HL-60/S4 treated with retinoic acid at 250 ng/mL for 4 days and 3 days (cell line): ENCODE data around the gene RPL13A.

Experiments
- in situ Hi-C: fragments of 300-500 bp; cut with MboI; formaldehyde crosslinking; loops from 2 replicates; pipeline ENCODE4 v1.7.0; 2022; ENCODE audit warnings: low sequenced_read_pairs

Gene RPL13A

GRCh38 chr19:49499030-49499670 is 11.7 kb downstream of the RPL13A start:
- in situ Hi-C loops = no loop called here

DNA sequence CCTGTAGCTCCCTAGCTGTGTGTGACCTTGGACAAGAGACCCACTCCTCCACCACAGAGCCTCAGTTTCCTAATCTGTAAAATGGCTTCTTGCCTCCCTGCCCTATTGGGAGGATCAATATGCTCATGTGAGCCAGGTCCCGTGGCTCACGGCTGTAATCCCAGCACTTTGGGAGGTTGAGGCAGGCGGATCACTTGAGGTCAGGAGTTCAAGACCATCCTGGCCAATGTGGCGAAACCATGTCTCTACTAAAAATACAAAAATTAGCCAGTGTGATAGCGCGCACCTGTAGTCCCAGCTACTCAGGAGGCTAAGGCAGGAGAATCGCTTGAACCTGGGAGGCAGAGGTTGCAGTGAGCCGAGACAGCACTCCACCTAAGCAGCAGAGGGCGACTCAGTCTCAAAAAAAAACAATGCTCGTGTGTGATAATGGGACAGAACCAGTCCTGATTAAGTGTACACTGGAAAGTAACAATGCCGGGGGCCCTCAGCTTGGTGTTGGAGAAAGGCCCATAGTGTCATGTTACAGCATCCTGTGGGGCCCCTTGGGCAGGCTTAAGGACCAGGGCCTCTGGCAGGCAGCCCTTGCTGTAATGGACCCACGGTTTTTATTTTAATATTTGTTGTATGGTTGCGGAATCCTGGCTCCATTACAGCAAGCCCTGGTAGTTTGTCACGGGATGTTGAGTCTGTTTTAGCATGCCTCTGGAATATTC is 15.6 kb downstream of the RPL13A start:
- in situ Hi-C loops = no loop called here

DNA sequence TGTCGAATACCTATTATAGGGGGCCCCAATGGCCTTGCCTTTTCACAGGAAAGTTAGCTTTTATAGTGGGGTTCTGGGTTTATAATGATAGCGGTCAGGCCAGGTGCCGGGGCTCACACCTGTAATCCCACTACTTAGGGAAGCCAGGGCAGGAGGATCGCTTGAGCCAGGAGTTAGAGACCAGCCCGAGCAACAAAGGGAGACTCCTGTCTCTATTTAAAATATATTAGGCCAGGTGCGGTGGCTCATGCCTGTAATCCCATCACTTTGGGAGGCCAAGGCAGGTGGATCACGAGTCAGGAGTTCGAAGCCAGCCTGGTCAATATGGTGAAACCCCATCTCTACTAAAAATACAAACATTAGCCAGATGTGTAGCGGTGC is 16.2 kb downstream of the RPL13A start:
- in situ Hi-C loops = no loop called here

DNA sequence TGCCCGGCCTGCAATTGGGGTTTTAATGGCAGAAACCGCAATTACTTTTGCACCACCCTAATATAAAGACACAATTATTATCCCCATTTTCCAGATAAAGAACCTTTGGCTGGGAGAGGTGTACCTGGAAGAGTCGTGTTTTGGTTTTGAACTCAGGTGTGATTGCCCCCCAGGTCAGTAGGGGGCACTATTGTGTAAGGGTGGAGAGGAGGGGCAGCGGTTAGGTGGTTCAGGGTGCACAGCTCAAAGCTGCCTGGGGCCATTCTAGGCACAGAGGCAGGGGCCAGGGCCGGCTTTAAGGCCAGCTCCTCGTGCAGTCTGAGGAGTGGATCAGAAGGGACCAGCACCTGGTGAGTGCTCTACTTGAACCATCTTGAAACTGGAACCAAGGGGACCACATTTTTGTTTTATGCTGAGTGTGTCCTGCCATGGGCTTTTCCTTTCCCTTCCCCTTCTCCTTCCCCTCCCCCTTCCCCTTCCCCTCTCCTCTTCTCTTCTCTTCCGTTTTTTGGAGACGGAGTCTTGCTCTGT is 19.2 kb downstream of the RPL13A start:
- in situ Hi-C loops = loop anchor here (5.0 kb wide), 1 partner anchor 36 kb away; no protein-coding TSS in a partner anchor

GRCh38 chr19:49507803-49508494 is 20.5 kb downstream of the RPL13A start:
- in situ Hi-C loops = loop anchor here (5.0 kb wide), 1 partner anchor 34 kb away; no protein-coding TSS in a partner anchor

GRCh38 chr19:49512970-49513745 is 25.8 kb downstream of the RPL13A start:
- in situ Hi-C loops = no loop called here

GRCh38 chr19:49513746-49514118 is 26.3 kb downstream of the RPL13A start:
- in situ Hi-C loops = no loop called here

DNA sequence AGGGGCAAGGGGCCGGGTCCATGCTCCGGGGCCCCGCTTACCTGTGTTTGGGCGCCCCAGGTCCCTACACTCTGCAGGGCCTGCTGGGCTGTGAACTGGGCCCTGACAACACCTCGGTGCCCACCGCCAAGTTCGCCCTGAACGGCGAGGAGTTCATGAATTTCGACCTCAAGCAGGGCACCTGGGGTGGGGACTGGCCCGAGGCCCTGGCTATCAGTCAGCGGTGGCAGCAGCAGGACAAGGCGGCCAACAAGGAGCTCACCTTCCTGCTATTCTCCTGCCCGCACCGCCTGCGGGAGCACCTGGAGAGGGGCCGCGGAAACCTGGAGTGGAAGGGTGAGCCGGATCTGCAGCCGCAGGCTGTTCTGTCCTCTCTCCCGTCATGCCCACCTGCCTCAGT is 26.7 kb downstream of the RPL13A start:
- in situ Hi-C loops = no loop called here

- in situ Hi-C loops = no loop called here
Measured at GRCh38 chr19:49515767-49516166, 28.4 kb downstream of the RPL13A start.

DNA sequence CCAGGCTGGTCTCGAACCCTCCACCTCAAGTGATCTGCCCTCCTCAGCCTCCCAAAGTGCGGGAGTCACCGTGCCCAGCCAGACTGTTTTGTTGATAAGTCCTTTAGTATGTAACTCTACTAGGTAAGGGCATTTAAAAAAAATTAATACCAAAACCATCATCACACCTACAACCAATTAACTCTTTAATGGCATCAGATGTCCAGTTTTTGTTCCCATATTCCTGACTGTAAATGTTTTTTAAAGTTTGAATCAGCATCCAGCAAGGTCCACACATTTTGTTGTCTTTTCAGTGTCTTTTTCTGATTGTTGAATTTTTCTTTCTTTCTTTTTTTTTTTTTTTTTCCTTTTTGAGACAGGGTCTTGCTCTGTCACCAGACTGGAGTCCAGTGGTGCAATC is 30.6 kb downstream of the RPL13A start:
- in situ Hi-C loops = no loop called here

DNA sequence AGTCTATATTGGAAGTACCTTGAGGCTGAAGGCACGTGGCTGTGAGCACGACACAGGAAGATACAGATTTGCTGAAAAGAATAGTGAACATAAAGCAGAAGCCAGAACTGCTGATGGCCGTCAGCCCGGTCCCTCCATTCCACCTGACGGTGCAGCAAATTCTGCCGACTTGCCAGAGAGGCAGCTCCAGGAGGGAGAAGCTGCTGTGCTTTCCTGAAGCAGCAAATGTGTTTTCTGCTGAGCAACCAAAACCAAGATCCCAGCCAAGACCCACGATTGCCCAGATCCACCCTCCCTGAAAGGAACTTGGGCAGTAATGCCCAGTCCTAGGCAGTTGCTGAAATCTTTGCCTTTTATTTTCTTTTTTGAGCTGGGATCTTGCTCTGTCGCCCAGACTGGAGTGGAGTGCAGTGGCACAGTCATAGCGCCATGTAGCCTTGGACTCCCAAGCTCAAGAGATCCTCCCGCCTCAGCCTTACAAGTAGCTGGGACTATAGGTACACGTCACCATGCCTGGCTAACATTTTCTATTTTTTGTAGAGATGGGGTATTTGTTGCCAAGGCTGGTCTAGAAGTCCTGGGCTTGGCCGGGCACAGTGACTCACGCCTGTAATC is 33.4 kb downstream of the RPL13A start:
- in situ Hi-C loops = no loop called here

DNA sequence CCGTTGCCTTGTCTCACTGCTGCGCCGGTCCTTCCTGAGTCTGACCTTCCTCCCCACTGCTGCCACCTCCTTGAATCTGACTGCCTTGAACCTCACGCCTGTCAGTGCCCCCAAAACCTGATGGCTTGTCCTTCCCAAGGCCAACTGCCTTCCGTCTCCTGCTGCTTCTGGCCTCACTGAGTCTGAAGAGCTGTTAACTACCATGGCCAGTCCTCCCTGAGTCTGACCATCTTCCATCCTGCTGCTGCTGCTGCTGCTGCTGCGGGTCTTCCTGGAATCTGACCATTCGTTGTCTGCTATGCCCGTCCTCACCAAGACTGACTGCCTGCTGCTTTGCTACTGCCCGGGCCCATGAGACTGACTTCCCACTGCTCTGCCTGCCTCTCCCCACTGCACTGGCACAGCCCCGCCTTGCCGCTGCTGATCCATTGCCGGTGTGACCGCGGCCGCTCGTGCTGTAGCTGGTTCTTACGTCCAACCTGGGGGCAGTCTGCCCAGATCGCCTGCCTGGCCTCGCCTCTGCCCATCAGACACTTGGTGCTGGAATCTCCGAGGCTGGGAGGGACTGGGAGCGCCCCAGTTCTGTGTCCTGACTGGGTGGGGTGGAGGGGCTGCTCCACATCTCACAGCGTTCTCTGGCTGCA is 37.5 kb downstream of the RPL13A start:
- in situ Hi-C loops = no loop called here

DNA sequence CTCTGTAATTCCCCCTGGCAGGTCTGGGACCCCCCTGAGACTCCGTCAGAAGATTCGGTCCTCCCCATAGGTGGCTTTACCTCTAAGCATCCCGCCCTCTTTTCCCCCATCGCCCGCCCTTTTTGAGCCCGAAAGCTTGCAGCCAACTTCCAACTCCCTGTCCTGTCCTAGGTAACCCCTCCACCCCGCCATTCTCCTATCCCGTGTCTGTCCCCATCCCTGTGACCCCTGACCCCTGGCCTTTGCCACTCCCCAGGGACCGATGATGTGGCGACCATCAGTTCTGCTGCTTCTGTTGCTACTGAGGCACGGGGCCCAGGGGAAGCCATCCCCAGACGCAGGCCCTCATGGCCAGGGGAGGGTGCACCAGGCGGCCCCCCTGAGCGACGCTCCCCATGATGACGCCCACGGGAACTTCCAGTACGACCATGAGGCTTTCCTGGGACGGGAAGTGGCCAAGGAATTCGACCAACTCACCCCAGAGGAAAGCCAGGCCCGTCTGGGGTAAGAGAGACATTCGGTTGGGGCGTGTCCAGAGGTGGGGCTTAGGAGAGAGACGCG is 40.9 kb downstream of the RPL13A start:
- in situ Hi-C loops = no loop called here

GRCh38 chr19:49530708-49531107 is 43.3 kb downstream of the RPL13A start:
- in situ Hi-C loops = no loop called here

DNA sequence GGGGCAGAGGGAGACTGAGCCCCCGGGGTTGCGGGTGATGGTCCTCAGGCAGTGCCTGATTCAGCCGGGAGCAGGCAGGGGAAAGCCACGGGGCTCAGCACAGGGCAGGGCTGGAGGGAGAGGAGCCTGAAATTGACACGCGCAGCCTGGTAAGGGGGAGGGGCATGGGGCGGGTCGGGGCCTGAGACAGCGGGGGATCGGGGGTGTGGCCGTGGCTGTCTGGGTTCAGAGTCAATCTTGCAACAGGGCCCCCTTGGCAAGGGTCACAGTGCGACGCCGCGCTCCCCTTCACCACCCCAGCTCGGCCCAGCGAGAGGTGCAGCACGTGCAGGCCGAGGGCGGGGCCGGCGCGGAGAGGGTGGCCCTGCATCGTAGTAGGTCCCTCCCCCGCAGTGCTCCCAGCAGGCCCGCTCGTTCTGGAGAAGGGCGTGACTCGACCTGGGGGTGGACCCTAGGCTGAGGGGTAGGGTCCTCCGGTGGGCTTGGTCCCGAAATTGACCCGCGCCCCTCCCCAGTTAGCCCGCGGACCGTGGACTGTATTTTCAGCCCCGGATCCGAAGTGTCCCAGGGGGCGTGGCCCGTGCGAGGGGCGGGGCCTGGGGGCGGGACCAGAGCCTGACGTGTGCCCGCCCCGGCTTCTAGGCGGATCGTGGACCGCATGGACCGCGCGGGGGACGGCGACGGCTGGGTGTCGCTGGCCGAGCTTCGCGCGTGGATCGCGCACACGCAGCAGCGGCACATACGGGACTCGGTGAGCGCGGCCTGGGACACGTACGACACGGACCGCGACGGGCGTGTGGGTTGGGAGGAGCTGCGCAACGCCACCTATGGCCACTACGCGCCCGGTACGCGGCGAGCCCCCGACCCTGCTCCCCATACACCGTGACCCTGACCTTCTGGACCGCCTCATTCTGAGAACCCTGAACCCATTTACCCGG is 46.4 kb downstream of the RPL13A start:
- in situ Hi-C loops = no loop called here

- in situ Hi-C loops = no loop called here
Measured at GRCh38 chr19:49534632-49535385, 47.4 kb downstream of the RPL13A start.

- in situ Hi-C loops = no loop called here
Measured at GRCh38 chr19:49536921-49537462, 49.6 kb downstream of the RPL13A start.

- in situ Hi-C loops = no loop called here
Measured at GRCh38 chr19:49538643-49539042, 51.2 kb downstream of the RPL13A start.
